Left lung (tissue), 10 donors: Measurements from ENCODE around the gene GJC1. TPM values are rescaled to one million over a fixed set of nuclear protein-coding genes. Genes with fewer than 3 reads are reported as not detected.
A peak's percentile ranks its signal among the peaks of the same experiment; 100 is the strongest.

ENCODE experiments used
- ATAC-seq: fragments of 200-7000 bp; cut with Tn5 transposase; one replicate; pipeline ENCODE4 v1.9.1; 2020; ENCODE audit warnings: moderate library complexity
- DNase-seq, 4 donors: peaks; one replicate each; pipeline ENCODE4 v3.0.0-alpha.2; 2013 to 2020
- H3K27ac ChIP-seq, 2 donors: fragments of 200-600 bp; sonication (generic) in 1 of 2; one replicate each; pipeline versions ENCODE4 v1.5.0 to v1.8.0; 2020 to 2021
- H3K27me3 ChIP-seq, 2 donors: fragments of 200-600 bp; sonication (generic) in 1 of 2; one replicate each; pipeline versions ENCODE4 v1.5.0 to v1.8.0; 2020 to 2021
- H3K36me3 ChIP-seq, 2 donors: fragments of 200-600 bp; sonication (generic) in 1 of 2; one replicate each; pipeline versions ENCODE4 v1.5.0 to v1.8.0; 2020 to 2021
- H3K4me1 ChIP-seq, 2 donors: fragments of 200-600 bp; one replicate each; pipeline ENCODE4 v1.8.0; 2021
- H3K4me3 ChIP-seq, 2 donors: fragments of 200-600 bp; sonication (generic) in 1 of 2; one replicate each; pipeline versions ENCODE4 v1.5.0 to v1.8.0; 2020 to 2021; ENCODE audit warnings: mild to moderate bottlenecking in 1 of 2
- H3K9me3 ChIP-seq, 2 donors: fragments of 200-600 bp; sonication (generic) in 1 of 2; one replicate each; pipeline versions ENCODE4 v1.5.0 to v1.8.0; 2020 to 2021
- CTCF ChIP-seq, 2 donors: fragments of 200-600 bp; sonication (generic) in 1 of 2; IDR thresholded peaks; one replicate each; pipeline versions ENCODE4 v1.5.0 to v1.8.0; 2021; ENCODE audit warnings: antibody characterized with exemption in 2 of 2
- intact Hi-C, 2 donors: fragments of 100-400 bp; cut with DNase I; formaldehyde crosslinking; loops; one replicate each; pipeline versions ENCODE4 v1.11.2 to v1.14.2; 2022
- polyA plus RNA-seq, 6 donors: library from polyadenylated mRNA; unstranded; fragments of 120-200 nt; gene quantifications; one replicate each; pipeline ENCODE4 v1.2.1, GENCODE V29; 2013; ENCODE audit not compliant: insufficient read length in 6 of 6
- total RNA-seq, 2 donors: library from RNA; stranded (reverse); fragmentation: NEBNext Ultra II Directional; extraction: Animal tissue kit (Norgen Biotek cat#: 25700); gene quantifications; one replicate each; pipeline ENCODE4 v1.2.1, GENCODE V29; 2021
- donor health status: DM: no; HTN: yes; CAD: no.
- donor health status: DM: no; HTN: no; CAD: no.

GJC1 gene
- total and polyA plus RNA-seq, 8 donors, result 17.3 to 52.9 (median 46.2) TPM

- peak overlapping the region in 1 of 2 donors; percentile 75 for H3K27ac ChIP-seq
- H3K4me1 ChIP-seq, result peaks cover 2 to 18% of the 10 kb centered on the region in 2 donors
- H3K4me3 ChIP-seq, result no peak overlapping the region
- ATAC-seq, result no peak
- no peaks in the 10 kb centered on the region for H3K9me3 ChIP-seq
- H3K36me3 ChIP-seq, result no peaks in the 10 kb centered on the region
- DNase-seq, result no peak
- no peaks in the 10 kb centered on the region for H3K27me3 ChIP-seq
- intact Hi-C loops, result no loop called here
- no peak for TF ChIP-seq CTCF (IDR thresholded peaks at IDR 0.05)
Observed at GRCh38 chr17:44795928-44796327, 34.2 kb downstream of the GJC1 start.

- no peak for DNase-seq
- H3K27ac ChIP-seq, result peak overlapping the region; percentile 51 to 75
Observed at GRCh38 chr17:44795421-44795820, 34.7 kb downstream of the GJC1 start.

GRCh38 chr17:44794851-44795413, 35.2 kb downstream of the GJC1 start:
- intact Hi-C loops, result no loop called here
- H3K4me3 ChIP-seq, result no peak overlapping the region

More at GRCh38 chr17:44795421-44795820, 34.7 kb downstream of the GJC1 start:
- H3K4me3 ChIP-seq, result no peak overlapping the region
- no peaks in the 10 kb centered on the region for H3K27me3 ChIP-seq
- no peaks in the 10 kb centered on the region for H3K9me3 ChIP-seq
- TF ChIP-seq CTCF (IDR thresholded peaks at IDR 0.05), result no peak
- H3K36me3 ChIP-seq, result no peaks in the 10 kb centered on the region
- peaks cover 2 to 18% of the 10 kb centered on the region in 2 donors for H3K4me1 ChIP-seq
- no peak for ATAC-seq
- intact Hi-C loops, result no loop called here

GRCh38 chr17:44793885-44794842, 35.9 kb downstream of the GJC1 start:
- H3K9me3 ChIP-seq, result no peaks in the 10 kb centered on the region
- H3K4me3 ChIP-seq, result no peak overlapping the region
- no peaks in the 10 kb centered on the region for H3K36me3 ChIP-seq
- peaks cover 2 to 18% of the 10 kb centered on the region in 2 donors for H3K4me1 ChIP-seq
- no peak for TF ChIP-seq CTCF (IDR thresholded peaks at IDR 0.05)
- no peaks in the 10 kb centered on the region for H3K27me3 ChIP-seq
- intact Hi-C loops, result no loop called here
- peak overlapping the region; percentile 51 to 75 for H3K27ac ChIP-seq
- DNase-seq (no peak), ATAC-seq (no peak)

More at GRCh38 chr17:44794851-44795413, 35.2 kb downstream of the GJC1 start:
- peaks cover 2 to 18% of the 10 kb centered on the region in 2 donors for H3K4me1 ChIP-seq
- H3K9me3 ChIP-seq, result no peaks in the 10 kb centered on the region
- no peak for TF ChIP-seq CTCF (IDR thresholded peaks at IDR 0.05)
- ATAC-seq (peak; percentile 73), DNase-seq (no peak)
- H3K27ac ChIP-seq, result peak overlapping the region; percentile 51 to 75
- no peaks in the 10 kb centered on the region for H3K36me3 ChIP-seq
- H3K27me3 ChIP-seq, result no peaks in the 10 kb centered on the region

- no peak for ATAC-seq
- Histone ChIP-seq H3K4me1 (peaks cover 3 to 19% of the 10 kb centered on the region in 2 donors), H3K27ac (no peak overlapping the region), H3K36me3 (no peaks in the 10 kb centered on the region), H3K27me3 (no peaks in the 10 kb centered on the region), H3K4me3 (no peak overlapping the region), H3K9me3 (no peaks in the 10 kb centered on the region)
- TF ChIP-seq CTCF (IDR thresholded peaks at IDR 0.05), result no peak
- intact Hi-C loops, result no loop called here
- DNase-seq, result no peak
Observed at GRCh38 chr17:44792276-44792675, 37.8 kb downstream of the GJC1 start.
